ENCODE measurements around the gene MMP23B. TPM values are rescaled to one million over a fixed set of nuclear protein-coding genes. Genes with fewer than 3 reads are reported as not detected.

MMP23B gene
- total and polyA plus RNA-seq, 9 donors, result 0.88 to 128 (median 67.3) TPM

DNA sequence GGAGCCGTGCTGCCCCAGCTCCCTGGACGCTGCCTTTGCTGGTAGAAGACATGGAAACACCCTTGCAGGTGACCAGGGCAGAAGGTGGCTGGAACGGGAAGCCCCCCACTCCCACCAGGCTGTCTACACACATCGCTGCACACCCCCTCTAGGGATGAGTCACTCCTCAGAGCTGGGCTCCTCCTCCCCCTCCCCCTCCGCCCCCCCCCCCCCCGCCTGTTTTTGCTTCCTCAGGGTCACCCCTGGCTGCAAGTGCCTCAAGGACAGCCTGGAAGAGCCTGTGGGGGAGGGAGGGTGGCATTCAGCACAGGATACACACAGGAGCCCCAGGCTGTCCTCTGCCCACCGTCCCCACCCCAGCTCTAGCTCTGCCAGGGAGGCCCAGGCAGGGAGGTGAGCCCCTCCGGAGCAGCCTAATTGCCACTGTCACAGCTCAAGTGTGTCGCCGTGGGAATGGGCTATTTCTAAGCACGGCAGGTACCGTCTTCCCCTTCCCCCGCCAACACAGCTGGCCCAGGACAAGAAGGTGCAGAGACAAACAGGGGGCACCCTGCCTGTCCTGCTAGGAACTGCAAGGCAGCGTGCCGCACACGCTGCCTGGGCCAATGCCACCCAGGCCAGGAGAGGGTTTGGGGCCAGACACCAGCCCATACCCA is 34.6 kb upstream of the MMP23B start:
- TF ChIP-seq EP300 (IDR thresholded peaks at IDR 0.05) (no peak), POLR2A (IDR thresholded peaks at IDR 0.05) (no peak)
- TF ChIP-seq, protein P1, sequence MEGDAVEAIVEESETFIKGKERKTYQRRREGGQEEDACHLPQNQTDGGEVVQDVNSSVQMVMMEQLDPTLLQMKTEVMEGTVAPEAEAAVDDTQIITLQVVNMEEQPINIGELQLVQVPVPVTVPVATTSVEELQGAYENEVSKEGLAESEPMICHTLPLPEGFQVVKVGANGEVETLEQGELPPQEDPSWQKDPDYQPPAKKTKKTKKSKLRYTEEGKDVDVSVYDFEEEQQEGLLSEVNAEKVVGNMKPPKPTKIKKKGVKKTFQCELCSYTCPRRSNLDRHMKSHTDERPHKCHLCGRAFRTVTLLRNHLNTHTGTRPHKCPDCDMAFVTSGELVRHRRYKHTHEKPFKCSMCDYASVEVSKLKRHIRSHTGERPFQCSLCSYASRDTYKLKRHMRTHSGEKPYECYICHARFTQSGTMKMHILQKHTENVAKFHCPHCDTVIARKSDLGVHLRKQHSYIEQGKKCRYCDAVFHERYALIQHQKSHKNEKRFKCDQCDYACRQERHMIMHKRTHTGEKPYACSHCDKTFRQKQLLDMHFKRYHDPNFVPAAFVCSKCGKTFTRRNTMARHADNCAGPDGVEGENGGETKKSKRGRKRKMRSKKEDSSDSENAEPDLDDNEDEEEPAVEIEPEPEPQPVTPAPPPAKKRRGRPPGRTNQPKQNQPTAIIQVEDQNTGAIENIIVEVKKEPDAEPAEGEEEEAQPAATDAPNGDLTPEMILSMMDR (IDR thresholded peaks at IDR 0.05), result no peak

DNA sequence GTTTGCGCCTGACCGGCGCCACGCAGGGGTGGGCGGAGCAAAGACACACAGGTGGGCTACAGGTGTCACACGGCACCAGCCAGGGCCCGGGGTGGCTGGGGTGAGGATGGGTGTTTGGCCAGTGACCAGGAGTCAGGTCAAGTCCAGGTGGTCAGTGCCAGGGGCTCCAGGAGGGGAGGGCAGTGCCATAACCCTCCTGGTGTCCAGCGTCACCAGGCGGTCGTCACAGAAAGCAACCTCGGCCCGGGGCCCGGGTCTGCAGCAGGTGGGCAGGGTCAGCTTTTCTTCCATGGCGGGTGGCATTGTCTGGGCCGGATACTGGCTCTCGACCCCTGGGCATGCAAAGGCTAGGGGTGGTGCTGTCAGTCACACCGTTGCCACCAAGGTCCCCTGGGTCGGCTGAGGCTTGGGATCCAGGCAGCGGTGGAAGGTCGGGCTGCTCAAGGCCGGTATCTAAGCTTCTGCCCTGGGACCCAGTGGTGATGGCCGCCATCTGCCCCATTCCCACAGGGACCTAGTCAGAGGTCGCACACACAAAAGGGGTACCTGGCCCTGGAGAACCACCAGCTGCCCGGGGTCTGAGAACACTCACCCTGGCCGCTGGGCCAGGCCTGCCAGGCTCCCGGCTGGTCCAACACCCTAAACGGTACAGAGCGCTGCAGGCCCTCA is 33.8 kb upstream of the MMP23B start:
- TF ChIP-seq POLR2A (IDR thresholded peaks at IDR 0.05), result no peak
- no peak for TF ChIP-seq EP300 (IDR thresholded peaks at IDR 0.05)
- TF ChIP-seq, protein P1 (IDR thresholded peaks at IDR 0.05), result no peak
- peaks cover 8% of the 10 kb centered on the region for H3K27me3 ChIP-seq
- intact Hi-C loops (cut with DNase I), result no loop called here
- no peak overlapping the region for H3K4me3 ChIP-seq
- no peak for DNase-seq
- no peak overlapping the region for H3K27ac ChIP-seq
- no peaks in the 10 kb centered on the region for H3K36me3 ChIP-seq
- H3K4me1 ChIP-seq (ENCODE audit: insufficient read depth), result peaks cover 10% of the 10 kb centered on the region
- H3K9me3 ChIP-seq, result no peaks in the 10 kb centered on the region
- 78 to 89% (median 84%) methylated on average over 23 to 28 of the region's 28 CpGs for WGBS, 3 donors

More for the DNA sequence above, 34.6 kb upstream of the MMP23B start:
- WGBS, 3 donors, result 12 to 19% (median 14%) methylated on average over 13 to 14 of the region's 16 CpGs
- Histone ChIP-seq H3K27ac (no peak overlapping the region), H3K4me1 (ENCODE audit: insufficient read depth) (peaks cover 10% of the 10 kb centered on the region), H3K9me3 (no peaks in the 10 kb centered on the region), H3K27me3 (peaks cover 8% of the 10 kb centered on the region), H3K4me3 (no peak overlapping the region), H3K36me3 (no peaks in the 10 kb centered on the region)
- intact Hi-C loops (cut with DNase I), result no loop called here
- no peak for DNase-seq

- Histone ChIP-seq H3K4me3 (no peak overlapping the region), H3K4me1 (ENCODE audit: insufficient read depth) (peaks cover 10% of the 10 kb centered on the region), H3K27me3 (peaks cover 8% of the 10 kb centered on the region), H3K27ac (no peak overlapping the region), H3K9me3 (no peaks in the 10 kb centered on the region), H3K36me3 (no peaks in the 10 kb centered on the region)
- DNase-seq, result no peak
- no peak for TF ChIP-seq EP300 (IDR thresholded peaks at IDR 0.05)
- TF ChIP-seq, protein P1 (IDR thresholded peaks at IDR 0.05), result no peak
- no peak for TF ChIP-seq POLR2A (IDR thresholded peaks at IDR 0.05)
- WGBS, 3 donors, result 80 to 93% (median 87%) methylated on average over 13 of the region's 13 CpGs
- intact Hi-C loops (cut with DNase I), result no loop called here
These were observed 33.3 kb upstream of the MMP23B start for GRCh38 chr1:1598720-1599029.

- WGBS, 3 donors, result 7 to 22% (median 17%) methylated on average over 33 to 111 of the region's 111 CpGs
- no peaks in the 10 kb centered on the region for H3K9me3 ChIP-seq
- no peaks in the 10 kb centered on the region for H3K36me3 ChIP-seq
- H3K4me3 ChIP-seq, result peak overlapping the region; percentile 5
- TF ChIP-seq POLR2A (IDR thresholded peaks at IDR 0.05) (no peak), EP300 (IDR thresholded peaks at IDR 0.05) (no peak)
- TF ChIP-seq, protein P1 (IDR thresholded peaks at IDR 0.05), result no peak
- H3K27me3 ChIP-seq, result peaks cover 8% of the 10 kb centered on the region
- peaks cover 10% of the 10 kb centered on the region for H3K4me1 ChIP-seq (ENCODE audit: insufficient read depth)
- no peak overlapping the region for H3K27ac ChIP-seq
- intact Hi-C loops (cut with DNase I), result no loop called here
- DNase-seq, result no peak
These were observed 32.7 kb upstream of the MMP23B start for GRCh38 chr1:1599030-1599934.

Measured in ovary (tissue), 9 donors.